ENCODE measurements around the gene ASCC3.

GRCh38 chr6:100892116-100892515, 11.0 kb upstream of the ASCC3 start:
- TF ChIP-seq YY1 (IDR thresholded peaks at IDR 0.05; ENCODE audit: extremely low read depth, insufficient replicate concordance, low read depth, low read length): no peak
- no peak for TF ChIP-seq ATF3 (IDR thresholded peaks at IDR 0.05)
- TF ChIP-seq SIN3A (IDR thresholded peaks at IDR 0.05; ENCODE audit: low read depth): no peak
- TF ChIP-seq CTCF (IDR thresholded peaks at IDR 0.05 in 2 of 3, conservative IDR thresholded peaks at IDR 0.05 in 1 of 3; ENCODE audit: borderline replicate concordance in 1 of 3, insufficient read depth in 1 of 3, low read depth in 2 of 3, low read length in 2 of 3): no peak
- no peak for TF ChIP-seq POLR2A (IDR thresholded peaks at IDR 0.05; ENCODE audit: borderline replicate concordance, extremely low read depth, insufficient read depth, insufficient read length)
- TF ChIP-seq CBX3 (IDR thresholded peaks at IDR 0.05; ENCODE audit: low read depth): no peak

Measured in HCT116 (cell line).